ENCODE measurements around the gene COL5A2.

The COL5A2 gene

DNA sequence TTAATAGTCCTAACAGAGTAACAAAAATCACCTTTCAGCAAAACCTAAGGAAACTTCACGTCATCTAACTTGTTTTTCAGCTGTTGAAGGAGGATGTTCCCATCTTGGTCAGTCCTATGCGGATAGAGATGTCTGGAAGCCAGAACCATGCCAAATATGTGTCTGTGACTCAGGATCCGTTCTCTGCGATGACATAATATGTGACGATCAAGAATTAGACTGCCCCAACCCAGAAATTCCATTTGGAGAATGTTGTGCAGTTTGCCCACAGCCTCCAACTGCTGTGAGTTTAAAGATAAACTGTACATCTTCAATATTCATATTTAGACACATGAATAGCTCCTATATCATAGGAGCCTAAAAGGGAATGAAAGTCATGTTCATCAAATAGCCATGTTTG lies 194.9 kb downstream of the COL5A2 start:
- no peak for DNase-seq

DNA sequence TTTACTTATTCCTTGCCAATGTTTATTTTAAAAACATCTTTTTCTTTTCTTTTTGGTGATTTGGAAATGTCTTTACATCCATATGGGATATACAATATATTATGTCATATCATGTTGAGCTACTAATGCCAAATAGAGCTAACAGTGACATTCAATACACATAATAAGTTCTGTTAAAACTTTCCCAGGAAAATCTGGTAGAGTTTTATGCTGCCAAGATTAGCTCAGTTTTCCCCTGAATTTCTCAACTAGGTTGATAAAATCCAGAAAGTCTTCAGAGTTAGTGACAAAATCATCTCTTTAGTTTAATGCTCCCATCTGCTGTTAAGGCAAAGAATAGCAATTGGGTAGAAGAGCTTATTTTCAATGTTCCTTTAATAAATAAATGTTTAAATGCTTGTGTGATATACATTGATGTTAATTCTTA lies 195.5 kb downstream of the COL5A2 start:
- DNase-seq: peak in 1 of 2 donors; percentile 24

DNA sequence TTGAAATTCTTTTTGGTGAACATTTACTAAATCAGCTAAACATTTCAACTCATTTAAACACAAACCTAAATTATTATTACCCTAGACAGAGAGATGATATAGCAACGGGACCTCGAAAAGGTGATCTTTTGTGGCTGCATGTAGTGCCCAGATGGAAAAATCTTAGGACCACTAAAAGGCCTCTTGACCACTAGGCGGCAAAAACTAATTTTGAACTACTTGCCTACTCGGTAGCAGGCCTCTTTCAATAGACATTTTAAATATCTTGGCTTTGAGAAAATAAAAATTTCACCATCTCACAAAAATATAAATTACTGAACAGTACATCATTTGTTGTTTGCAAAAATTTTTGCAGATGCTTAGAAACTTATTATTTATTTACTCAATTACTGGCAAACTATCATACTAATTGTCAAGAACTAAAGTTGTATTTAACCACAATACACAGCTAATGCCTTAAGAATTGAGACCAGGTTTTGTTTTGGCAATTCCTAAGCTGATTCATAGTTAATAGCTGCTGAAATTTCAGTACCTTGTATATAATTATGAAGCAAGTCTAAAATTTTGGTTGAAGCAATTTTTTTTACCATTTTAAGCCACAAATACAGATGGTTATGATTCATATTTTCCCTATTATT lies 196.0 kb downstream of the COL5A2 start:
- no peak for DNase-seq

Measured in hippocampal formation (tissue), 2 donors.